DMS153 (cell line): ENCODE results near the gene ANXA7.
A peak's percentile ranks its signal among the peaks of the same experiment; 100 is the strongest.

ENCODE experiments used
- DNase-seq: peaks from one replicate; lab custom pipeline; 2025; lab: John Stamatoyannopoulos, UW

ANXA7 gene

GRCh38 chr10:73413528-73414229, at the start of gene ANXA7:
ANXA7 (minus strand) TSS chr10:73414058; CDS start chr10:73400856, 13,202 bp downstream.
- DNase-seq = peak; percentile 74

GRCh38 chr10:73460897-73461296, 47.0 kb upstream of the ANXA7 start:
- no peak for DNase-seq

- no peak for DNase-seq
These were observed 45.9 kb upstream of the ANXA7 start for GRCh38 chr10:73459683-73460314.

GRCh38 chr10:73456187-73456890, 42.5 kb upstream of the ANXA7 start:
- no peak for DNase-seq

GRCh38 chr10:73449113-73449512, 35.3 kb upstream of the ANXA7 start:
- DNase-seq = no peak

- DNase-seq = no peak
These were observed 34.5 kb upstream of the ANXA7 start for GRCh38 chr10:73448384-73448783.

GRCh38 chr10:73446926-73447325, 33.1 kb upstream of the ANXA7 start:
- DNase-seq = no peak

- DNase-seq = no peak
These were observed 30.6 kb upstream of the ANXA7 start for GRCh38 chr10:73444457-73444856.

GRCh38 chr10:73439605-73440312, 25.9 kb upstream of the ANXA7 start:
- no peak for DNase-seq

- DNase-seq = no peak
These were observed 25.2 kb upstream of the ANXA7 start for GRCh38 chr10:73439055-73439454.

GRCh38 chr10:73433538-73433867, 19.6 kb upstream of the ANXA7 start, which contains the start of gene MSS51:
MSS51 (minus strand) TSS chr10:73433561; CDS start chr10:73428284, 5,277 bp downstream.
- no peak for DNase-seq

GRCh38 chr10:73432646-73433537, 19.0 kb upstream of the ANXA7 start:
- no peak for DNase-seq

GRCh38 chr10:73426318-73426717, 12.5 kb upstream of the ANXA7 start:
- no peak for DNase-seq

GRCh38 chr10:73424478-73424877, 10.6 kb upstream of the ANXA7 start:
- no peak for DNase-seq

GRCh38 chr10:73423309-73423708, 9.5 kb upstream of the ANXA7 start:
- no peak for DNase-seq

GRCh38 chr10:73416571-73416970, 2.7 kb upstream of the ANXA7 start:
- DNase-seq = no peak

- no peak for DNase-seq
These were observed 530 bp upstream of the ANXA7 start for GRCh38 chr10:73414230-73414945.

GRCh38 chr10:73413108-73413527, 740 bp downstream of the ANXA7 start:
- peak; percentile 29 for DNase-seq

- no peak for DNase-seq
These were observed 3.0 kb downstream of the ANXA7 start for GRCh38 chr10:73410897-73411296.

- DNase-seq = no peak
These were observed 4.8 kb downstream of the ANXA7 start for GRCh38 chr10:73408978-73409521.
